ENCODE measurements around the gene SPOPL. TPM values are rescaled to one million over a fixed set of nuclear protein-coding genes. Genes with fewer than 3 reads are reported as not detected.

Gene SPOPL
- polyA plus RNA-seq, 1 of the 3 experiments (the other 2 are of a cell fraction), result 4.5 TPM

DNA sequence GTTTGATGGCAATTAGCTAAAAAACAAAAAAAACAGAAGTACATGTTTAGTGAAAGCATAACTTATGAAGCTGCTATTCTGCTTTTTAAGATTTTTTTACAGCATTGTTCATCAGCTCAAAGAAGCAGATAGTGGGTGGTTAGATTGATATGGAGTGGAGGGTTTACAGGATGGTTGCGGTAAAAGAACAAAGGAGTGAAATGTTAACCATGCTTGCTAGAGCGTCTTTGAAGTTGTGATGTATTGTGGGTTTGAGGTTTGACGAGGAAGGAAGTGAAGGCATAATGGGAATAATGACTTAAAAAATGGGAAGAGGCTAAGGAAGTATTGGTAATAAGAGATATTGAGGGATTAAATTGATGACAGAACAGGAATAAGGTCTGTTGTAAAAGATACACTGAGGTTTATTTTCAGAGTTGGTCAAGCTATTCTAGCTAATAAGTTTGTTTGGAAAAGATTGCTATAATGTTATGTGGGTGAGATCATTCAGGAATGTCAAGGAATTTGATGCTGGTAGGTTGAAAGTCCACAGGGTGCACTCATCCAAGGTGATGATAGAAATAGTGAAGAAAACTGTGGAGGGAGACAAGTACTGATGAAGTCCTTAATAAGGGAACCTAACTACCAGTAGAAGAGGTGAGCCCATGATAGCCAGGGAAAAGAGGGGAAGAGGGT is 14.6 kb downstream of the SPOPL start (continued):
- no peak for TF ChIP-seq IRF3 (IDR thresholded peaks at IDR 0.05; ENCODE audit: low read depth, low read length)
- TF ChIP-seq RAD21 (IDR thresholded peaks at IDR 0.05; ENCODE audit: low read length), result no peak
- TF ChIP-seq EZH2phosphoT487 (IDR thresholded peaks at IDR 0.05; ENCODE audit: borderline replicate concordance, low read depth), result no peak
- TF ChIP-seq, protein P1, sequence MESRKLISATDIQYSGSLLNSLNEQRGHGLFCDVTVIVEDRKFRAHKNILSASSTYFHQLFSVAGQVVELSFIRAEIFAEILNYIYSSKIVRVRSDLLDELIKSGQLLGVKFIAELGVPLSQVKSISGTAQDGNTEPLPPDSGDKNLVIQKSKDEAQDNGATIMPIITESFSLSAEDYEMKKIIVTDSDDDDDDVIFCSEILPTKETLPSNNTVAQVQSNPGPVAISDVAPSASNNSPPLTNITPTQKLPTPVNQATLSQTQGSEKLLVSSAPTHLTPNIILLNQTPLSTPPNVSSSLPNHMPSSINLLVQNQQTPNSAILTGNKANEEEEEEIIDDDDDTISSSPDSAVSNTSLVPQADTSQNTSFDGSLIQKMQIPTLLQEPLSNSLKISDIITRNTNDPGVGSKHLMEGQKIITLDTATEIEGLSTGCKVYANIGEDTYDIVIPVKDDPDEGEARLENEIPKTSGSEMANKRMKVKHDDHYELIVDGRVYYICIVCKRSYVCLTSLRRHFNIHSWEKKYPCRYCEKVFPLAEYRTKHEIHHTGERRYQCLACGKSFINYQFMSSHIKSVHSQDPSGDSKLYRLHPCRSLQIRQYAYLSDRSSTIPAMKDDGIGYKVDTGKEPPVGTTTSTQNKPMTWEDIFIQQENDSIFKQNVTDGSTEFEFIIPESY (IDR thresholded peaks at IDR 0.05; ENCODE audit: borderline replicate concordance, low read depth), result no peak
- TF ChIP-seq TEAD4 (IDR thresholded peaks at IDR 0.05; ENCODE audit: borderline replicate concordance, insufficient read depth), result no peak
- no peak for TF ChIP-seq FOXM1 (IDR thresholded peaks at IDR 0.05; ENCODE audit: low read depth)
- no peak for TF ChIP-seq EP300 (IDR thresholded peaks at IDR 0.05; ENCODE audit: borderline replicate concordance in 1 of 2, low read depth in 1 of 2, low read length in 1 of 2)
- TF ChIP-seq SIN3A (IDR thresholded peaks at IDR 0.05; ENCODE audit: borderline replicate concordance, low read depth, low read length), result no peak

DNA sequence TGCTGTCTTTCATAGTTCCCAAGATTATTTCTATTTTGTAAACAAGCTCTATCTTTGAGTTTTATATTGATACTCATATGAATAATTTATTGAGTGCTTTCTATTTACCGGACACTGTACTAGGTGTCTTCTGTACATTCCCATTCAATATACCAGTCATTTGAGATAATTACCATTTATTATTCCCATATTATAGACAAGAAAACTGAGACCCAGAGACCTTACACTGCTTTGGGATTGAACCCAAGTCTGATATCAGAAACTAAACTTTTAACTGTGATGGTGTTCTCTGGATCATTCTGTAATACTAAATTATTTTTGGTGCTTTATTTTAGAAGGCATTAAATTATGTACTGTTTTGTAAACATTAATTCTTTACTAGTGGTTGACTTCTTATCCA is 17.3 kb downstream of the SPOPL start:
- H3K4me3 ChIP-seq (ENCODE audit: low read depth in 2 of 2, low read length in 1 of 2), result no peak overlapping the region
- H3K27ac ChIP-seq (ENCODE audit: low read depth in 2 of 2, low read length in 1 of 2), result no peak overlapping the region
- no peak for DNase-seq
- H2AFZ ChIP-seq (ENCODE audit: low read depth), result no peak overlapping the region
- peaks cover 11% of the 10 kb centered on the region for H4K20me1 ChIP-seq (ENCODE audit: insufficient read depth)
- peaks cover 75% of the 10 kb centered on the region for H3K79me2 ChIP-seq (ENCODE audit: insufficient read depth)
- no peak overlapping the region for H3K4me2 ChIP-seq
- H3K27me3 ChIP-seq (ENCODE audit: insufficient read depth), result no peaks in the 10 kb centered on the region
- ChIA-PET POLR2A (no interaction called here), CTCF (interaction anchor here (0.7 kb wide), 1 partner anchor 41 kb away, joined by 3 read pairs; no protein-coding TSS in a partner anchor)
- no peaks in the 10 kb centered on the region for H3K9me3 ChIP-seq
- H3K9ac ChIP-seq, result no peak overlapping the region
- H3K9me2 ChIP-seq, result no peaks in the 10 kb centered on the region
- no peak for TF ChIP-seq POLR2AphosphoS5 (IDR thresholded peaks at IDR 0.05; ENCODE audit: low read depth, low read length)
- TF ChIP-seq IRF3 (IDR thresholded peaks at IDR 0.05; ENCODE audit: low read depth, low read length), result no peak
- no peak for TF ChIP-seq SMC3 (IDR thresholded peaks at IDR 0.05; ENCODE audit: low read depth, low read length)
- no peak for TF ChIP-seq SIN3A (IDR thresholded peaks at IDR 0.05; ENCODE audit: borderline replicate concordance, low read depth, low read length)
- TF ChIP-seq NRF1 (IDR thresholded peaks at IDR 0.05; ENCODE audit: low read depth, low read length), result no peak
- 97% methylated on average over 1 of the region's 1 CpG for WGBS (ENCODE audit: low lambda C conversion rate)
- no peaks in the 10 kb centered on the region for H3F3A ChIP-seq (replicated peaks; ENCODE audit: insufficient read depth)
- H3K4me1 ChIP-seq (ENCODE audit: control insufficient read depth in 1 of 2, insufficient read depth in 2 of 2, low read depth in 1 of 2, low read length in 1 of 2), result peaks cover 0 to 8% of the 10 kb centered on the region in 2 experiments; a peak in 2 of 4 replicates
- H3K36me3 ChIP-seq (replicated peaks in 1 of 2; ENCODE audit: control insufficient read depth in 1 of 2, insufficient read depth in 2 of 2, low read length in 1 of 2), result peaks cover 2 to 7% of the 10 kb centered on the region in 2 experiments

Measured in SK-N-SH (cell line).